GM21528 (cell line): ENCODE data around the gene SLC17A9.
A peak's percentile ranks its signal among the peaks of the same experiment; 100 is the strongest.

Experiments used
- ATAC-seq: cut with Tn5 transposase; IDR thresholded peaks from one replicate; pipeline ENCODE4 v1.9.1; 2021; ENCODE audit warnings: mild to moderate bottlenecking, moderate library complexity; ENCODE audit not compliant: unreplicated experiment, low FRiP score

The SLC17A9 gene, protein sequence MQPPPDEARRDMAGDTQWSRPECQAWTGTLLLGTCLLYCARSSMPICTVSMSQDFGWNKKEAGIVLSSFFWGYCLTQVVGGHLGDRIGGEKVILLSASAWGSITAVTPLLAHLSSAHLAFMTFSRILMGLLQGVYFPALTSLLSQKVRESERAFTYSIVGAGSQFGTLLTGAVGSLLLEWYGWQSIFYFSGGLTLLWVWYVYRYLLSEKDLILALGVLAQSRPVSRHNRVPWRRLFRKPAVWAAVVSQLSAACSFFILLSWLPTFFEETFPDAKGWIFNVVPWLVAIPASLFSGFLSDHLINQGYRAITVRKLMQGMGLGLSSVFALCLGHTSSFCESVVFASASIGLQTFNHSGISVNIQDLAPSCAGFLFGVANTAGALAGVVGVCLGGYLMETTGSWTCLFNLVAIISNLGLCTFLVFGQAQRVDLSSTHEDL

DNA sequence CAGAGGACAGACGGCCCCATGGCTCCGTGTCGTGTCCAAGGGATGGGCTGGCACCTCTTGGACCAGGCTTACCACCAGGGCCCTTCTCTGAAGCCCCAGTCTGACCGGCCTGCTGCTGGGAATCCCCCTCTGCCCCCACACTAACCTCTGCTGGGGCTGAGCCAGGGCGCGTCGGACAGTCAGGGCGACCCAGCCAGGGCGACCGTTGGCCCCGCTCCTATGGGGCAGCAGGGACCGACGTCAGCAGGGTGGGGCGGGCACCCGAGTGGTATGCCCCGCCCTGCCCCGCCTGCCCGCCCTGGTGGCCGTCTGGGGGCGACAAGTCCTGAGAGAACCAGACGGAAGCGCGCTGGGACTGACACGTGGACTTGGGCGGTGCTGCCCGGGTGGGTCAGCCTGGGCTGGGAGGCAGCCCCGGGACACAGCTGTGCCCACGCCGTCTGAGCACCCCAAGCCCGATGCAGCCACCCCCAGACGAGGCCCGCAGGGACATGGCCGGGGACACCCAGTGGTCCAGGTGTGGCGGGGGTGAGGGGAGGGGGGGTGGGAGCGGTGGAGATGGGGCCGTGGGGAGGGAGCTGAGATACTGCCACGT lies at the start of gene SLC17A9:
TSS of gene SLC17A9 (plus strand) at position 337 of the 595 bp plus-strand sequence. CDS start at position 459, 122 bp downstream.
- ATAC-seq, result peak; percentile 45

DNA sequence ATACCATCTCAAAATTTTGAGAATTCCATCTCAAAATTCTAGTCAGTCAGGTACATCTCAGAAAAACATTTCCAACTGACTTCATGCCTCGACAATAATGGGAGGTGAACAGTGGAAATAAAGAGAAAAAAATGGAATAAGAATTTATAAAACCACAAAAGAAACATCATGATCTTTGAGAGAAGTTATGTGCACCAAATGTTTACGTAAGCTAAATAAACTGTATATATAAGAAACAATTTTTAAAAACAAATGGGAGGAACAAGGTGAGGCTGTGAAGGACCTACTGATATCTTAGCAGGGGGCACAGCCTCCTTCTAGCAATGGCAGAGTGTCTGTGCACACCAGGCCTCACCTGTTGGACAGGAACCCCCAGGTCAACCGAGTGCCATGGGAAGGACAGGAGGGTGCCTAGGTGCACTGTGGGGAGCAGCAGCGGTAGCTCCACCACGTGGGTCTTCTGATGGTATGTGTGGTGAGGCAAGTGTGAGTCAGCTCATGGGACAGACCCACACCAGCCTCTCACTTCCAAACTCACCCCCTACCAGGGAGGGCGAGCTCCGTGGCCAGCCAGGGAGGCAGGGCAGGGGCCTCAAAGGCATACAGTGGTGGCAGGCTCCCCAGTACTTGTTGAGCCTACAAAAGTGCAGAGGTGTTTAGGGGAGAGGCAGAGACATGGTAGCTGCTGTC lies 49.4 kb upstream of the SLC17A9 start:
- no peak for ATAC-seq

- ATAC-seq, result no peak
Observed at GRCh38 chr20:62905536-62906117, 46.9 kb upstream of the SLC17A9 start.

- ATAC-seq, result no peak
Observed at GRCh38 chr20:62906209-62906608, 46.3 kb upstream of the SLC17A9 start.

DNA sequence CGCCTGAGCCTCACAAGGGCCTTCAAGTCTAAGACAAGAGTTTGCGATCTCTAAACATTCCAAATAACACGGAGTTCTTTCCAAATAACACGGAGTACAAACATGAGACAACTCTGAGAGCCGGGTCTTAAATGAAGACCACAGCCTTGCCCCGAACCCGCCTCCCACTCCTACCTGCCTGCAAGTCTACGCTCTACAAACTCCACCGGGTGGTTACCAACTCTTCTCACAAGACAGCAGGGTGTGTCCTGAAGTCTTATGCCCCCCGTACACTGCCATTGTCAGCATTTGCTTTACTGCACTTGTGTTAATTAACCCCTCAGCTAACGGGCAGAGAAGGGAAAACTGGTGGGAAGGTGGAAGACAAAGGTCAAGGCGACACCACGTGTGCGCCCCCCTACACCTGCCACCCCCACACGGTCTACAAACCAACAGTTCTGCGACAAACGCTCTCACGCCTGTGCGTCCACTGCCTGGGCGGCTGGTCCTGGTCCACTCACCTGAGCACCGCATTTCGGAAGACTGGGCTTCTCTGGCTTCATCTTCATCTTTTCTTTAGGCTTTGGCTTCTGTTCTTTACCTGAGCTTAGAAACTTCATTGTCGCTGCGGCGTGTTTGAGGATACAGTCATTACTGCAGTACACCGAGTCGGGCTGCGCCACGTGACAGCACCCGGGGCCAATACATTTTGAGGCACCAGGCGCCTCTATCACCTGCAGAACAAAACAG lies 45.7 kb upstream of the SLC17A9 start:
- no peak for ATAC-seq

DNA sequence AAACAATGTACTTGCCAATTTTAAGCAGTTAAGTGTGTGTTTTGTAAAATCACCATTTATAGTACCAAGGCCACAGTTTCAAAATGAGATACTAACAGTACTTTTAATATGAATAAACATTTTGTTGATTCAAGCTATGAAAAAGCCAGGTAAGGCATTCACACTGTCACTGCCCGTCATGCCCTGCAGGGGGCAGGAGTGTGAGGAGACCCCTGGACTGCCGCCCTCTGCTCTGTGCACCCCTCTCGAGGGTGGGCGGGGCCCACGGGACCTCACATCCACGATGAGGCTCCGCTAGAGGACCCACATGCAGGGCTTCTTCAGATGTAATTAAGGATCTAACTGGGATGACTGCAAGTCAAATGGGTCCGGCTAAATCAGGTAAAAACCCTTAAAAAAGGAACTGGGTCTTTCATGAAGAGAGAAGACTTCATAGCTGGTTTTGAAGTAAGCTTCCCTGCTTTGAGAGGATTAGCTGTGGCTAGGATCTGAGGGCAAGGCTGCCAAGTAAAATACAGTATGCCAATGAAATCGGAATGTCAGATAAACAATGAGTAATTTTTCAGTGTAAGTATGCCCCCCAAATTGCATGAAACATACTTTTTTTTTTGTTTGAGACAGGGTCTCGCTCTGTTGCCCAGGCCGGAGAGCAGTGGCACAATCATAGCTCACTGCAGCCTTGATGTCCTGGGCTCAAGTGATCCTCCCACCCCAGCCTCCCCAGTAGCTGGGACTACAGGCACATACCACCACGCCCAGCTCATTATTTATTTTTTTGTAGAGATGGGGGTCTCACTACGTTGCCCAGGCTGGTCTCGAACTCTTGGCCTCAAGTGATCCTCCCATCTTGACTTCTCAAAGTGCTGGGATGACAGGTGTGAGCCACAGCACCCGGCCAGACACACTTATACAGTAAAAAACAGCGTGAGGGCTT lies 44.9 kb upstream of the SLC17A9 start:
- ATAC-seq, result no peak

- no peak for ATAC-seq
Observed at GRCh38 chr20:62908971-62909791, 43.3 kb upstream of the SLC17A9 start.

- no peak for ATAC-seq
Observed at GRCh38 chr20:62910217-62910766, 42.2 kb upstream of the SLC17A9 start.

DNA sequence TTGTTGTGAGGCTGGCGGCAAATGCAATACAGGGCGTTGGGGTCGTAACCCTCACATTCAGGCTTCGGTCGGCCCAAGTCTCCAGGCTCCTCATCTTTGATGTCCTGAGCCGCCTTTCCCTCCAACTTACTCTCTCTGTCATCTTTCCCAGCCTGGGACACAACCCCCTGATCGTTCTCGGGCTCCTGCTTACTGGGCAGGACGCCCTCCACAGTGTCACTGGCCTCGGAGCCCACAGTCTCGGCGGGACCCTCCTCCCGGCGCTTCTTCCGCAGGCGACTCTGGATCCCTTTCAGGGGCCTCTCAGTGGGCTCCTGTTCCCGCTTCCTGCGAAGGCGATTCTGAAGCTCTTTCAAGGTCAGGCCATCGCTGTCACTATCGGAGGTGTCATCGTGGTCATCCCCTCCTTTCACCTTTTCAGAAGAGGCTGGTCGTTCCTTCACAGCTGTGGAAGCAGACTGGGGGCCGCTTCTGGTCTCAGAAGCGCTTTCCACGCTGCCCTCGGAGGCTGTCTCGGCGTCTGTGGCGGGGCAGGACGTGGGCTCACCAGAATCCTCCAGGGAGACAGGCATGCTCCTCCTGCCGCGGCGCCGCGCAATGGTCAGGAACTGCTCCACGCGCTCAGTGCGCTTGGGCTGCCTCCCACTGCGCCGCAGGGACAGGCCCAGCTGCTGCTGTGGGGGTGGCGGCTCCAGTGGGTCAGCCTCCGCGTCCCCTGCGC lies 41.6 kb upstream of the SLC17A9 start:
- no peak for ATAC-seq

DNA sequence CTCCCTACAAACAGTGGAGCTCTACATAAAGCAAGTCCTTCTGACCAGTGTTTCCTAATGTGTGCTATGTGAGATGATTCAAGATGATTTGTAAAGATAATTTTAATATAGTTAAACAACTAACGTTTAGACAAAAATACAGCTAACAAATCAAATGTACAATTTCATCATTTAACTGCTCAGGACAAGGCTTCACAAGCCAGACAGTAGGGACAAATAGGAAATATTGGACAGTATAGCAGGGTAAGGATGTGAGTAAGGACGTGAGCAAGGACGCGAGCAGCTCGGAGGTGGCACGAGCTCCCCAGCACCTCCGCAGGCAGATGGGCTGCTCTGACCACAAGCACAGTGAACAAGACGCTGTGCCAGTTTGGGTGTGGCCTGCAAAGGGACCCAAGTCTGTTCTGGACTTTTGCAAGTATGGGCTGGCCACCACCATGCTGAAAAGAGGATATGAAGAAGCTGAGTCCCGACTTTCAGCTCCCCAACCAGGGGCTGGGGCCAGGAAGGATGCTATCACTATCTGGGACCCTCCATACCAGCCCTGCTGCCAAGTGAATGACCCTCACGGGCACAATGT lies 40.7 kb upstream of the SLC17A9 start:
- ATAC-seq, result no peak

DNA sequence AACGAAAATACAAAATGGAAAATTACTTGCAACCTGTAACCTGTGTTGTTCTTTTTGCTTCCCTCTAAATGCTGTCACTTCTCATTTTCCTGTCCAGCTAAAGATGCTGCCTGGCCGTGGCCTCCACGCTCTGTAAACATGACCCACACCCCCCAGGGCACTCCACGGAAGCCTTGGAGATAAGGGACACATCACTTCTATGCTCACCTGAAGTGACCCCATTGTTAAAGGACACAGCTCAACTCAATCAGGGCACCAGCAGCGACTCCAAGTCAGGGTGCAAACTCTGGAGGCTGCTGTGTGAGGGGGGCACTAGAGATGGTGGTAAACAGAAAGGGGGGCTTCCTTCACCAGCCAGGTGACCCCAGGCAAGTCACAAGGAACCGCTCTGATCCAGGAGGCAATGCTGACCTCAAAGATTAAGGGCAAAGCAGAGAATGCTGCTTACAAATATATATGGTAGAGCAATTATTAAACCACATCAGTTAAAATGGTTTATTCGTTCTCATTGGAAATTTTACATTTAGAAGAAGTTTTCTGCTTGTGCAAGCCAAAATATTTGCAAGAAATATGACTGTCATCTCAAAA lies 39.4 kb upstream of the SLC17A9 start:
- ATAC-seq, result no peak

DNA sequence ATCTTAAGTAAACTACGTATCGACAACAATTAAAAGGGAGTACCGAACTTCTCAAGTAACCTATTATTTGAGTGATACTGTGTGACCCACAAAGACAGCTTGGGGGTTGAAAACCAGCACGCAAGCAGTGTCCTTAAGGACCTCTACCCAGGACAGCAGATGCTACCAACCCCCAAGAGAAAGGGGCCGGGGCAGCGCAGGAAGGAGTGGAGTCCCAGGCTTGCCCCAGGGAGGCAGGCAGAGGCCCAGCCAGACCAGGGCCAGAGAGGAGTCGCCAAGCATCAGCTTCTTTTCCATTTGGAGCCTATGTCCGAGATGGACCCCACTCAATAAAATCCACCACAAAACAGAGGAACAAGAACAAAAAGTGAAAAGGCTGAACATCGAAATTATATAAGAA lies 38.1 kb upstream of the SLC17A9 start:
- no peak for ATAC-seq

GRCh38 chr20:62914970-62915457 lies 37.5 kb upstream of the SLC17A9 start:
- no peak for ATAC-seq

GRCh38 chr20:62916703-62917476 lies 35.6 kb upstream of the SLC17A9 start:
- ATAC-seq, result no peak

DNA sequence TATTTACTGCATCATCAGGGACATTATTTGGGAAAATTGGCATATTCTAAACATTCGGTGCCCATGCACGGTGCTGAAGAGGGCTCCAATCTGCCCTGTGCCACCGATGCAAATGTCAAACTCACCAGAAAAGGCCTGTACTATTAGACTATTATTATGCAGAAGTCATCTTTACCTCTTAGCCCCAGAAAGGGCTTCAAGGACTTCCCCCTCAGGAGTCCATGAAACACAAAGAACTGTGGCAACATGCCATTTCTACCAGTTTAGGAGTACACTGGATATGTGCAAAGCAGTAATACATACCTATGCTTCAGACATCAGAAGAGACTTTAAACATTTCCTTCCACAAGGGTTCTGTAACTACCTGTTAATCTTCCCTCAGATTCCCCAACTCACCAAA lies 34.8 kb upstream of the SLC17A9 start:
- ATAC-seq, result no peak

DNA sequence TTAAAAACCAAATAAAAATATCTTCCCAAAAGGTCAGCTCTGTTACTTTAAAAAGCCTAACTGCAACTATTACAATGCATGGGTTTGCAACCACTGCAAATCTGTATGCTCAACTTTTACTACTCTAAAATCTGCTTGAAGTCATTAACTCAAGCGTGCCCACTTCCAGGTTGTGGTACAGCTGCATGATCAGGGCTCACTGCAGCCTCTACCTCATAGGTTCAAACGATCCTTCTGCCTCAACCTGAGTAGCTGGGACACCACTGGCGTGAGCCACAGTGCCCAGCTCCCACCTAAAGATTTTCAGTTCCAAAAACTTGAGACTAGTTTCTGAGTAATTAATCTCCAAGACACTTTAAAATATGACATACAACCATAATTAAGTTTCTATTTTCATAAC lies 34.4 kb upstream of the SLC17A9 start:
- no peak for ATAC-seq
